Ascending aorta (tissue), 2 donors: ENCODE results near the gene RASGRP2. TPM values are rescaled to one million over a fixed set of nuclear protein-coding genes. Genes with fewer than 3 reads are reported as not detected.

Source experiments
- DNase-seq, 2 donors: peaks; one replicate each; pipeline ENCODE4 v3.0.0-alpha.2; 2019; ENCODE audit warnings: low spot score in 2 of 2
- H3K27ac ChIP-seq, 2 donors: fragments of 200-600 bp; sonication (generic); one replicate each; pipeline ENCODE4 v1.5.1; 2016 to 2017; ENCODE audit warnings: mild to moderate bottlenecking in 1 of 2
- H3K27me3 ChIP-seq: fragments of 200-600 bp; sonication (generic); one replicate; pipeline ENCODE4 v1.5.1; 2017
- H3K36me3 ChIP-seq, 2 donors: fragments of 200-600 bp; sonication (generic); one replicate each; pipeline ENCODE4 v1.5.1; 2016
- H3K4me1 ChIP-seq, 2 donors: fragments of 200-600 bp; sonication (generic); one replicate each; pipeline ENCODE4 v1.5.1; 2016 to 2017; ENCODE audit warnings: mild to moderate bottlenecking in 1 of 2
- H3K4me3 ChIP-seq, 2 donors: fragments of 200-600 bp; sonication (generic); one replicate each; pipeline ENCODE4 v1.5.1; 2016 to 2017; ENCODE audit warnings: mild to moderate bottlenecking in 1 of 2
- H3K9me3 ChIP-seq, 2 donors: fragments of 200-600 bp; sonication (generic); one replicate each; pipeline ENCODE4 v1.5.1; 2016
- CTCF ChIP-seq, 3 experiments: fragments of 200-600 bp in 2 of 3; fragments of 450-650 bp in 1 of 3; sonication (generic) in 2 of 3; IDR thresholded peaks; one replicate each; pipeline ENCODE4 v1.5.1; 2016 to 2019; ENCODE audit warnings: antibody characterized with exemption in 3 of 3, mild to moderate bottlenecking in 1 of 3, moderate library complexity in 1 of 3
- intact Hi-C: fragments of 100-400 bp; cut with DNase I; formaldehyde crosslinking; loops from one replicate; pipeline ENCODE4 v1.15.1; 2023
- total RNA-seq: library from RNA; depleted of rRNA; stranded (reverse); fragments of >200 nt; gene quantifications from one replicate; pipeline ENCODE4 v1.1.0, GENCODE V29; 2016

RASGRP2 gene
- total RNA-seq, 1 donor from 2014 or later, result 44.2 TPM

- no peak for DNase-seq
- no peaks in the 10 kb centered on the region for H3K27me3 ChIP-seq
- no peak overlapping the region for H3K4me3 ChIP-seq
- H3K36me3 ChIP-seq, result peaks cover 24 to 31% of the 10 kb centered on the region in 2 donors
- intact Hi-C loops, result no loop called here
- peaks cover 4 to 11% of the 10 kb centered on the region in 2 donors for H3K4me1 ChIP-seq
- TF ChIP-seq CTCF (IDR thresholded peaks at IDR 0.05), result no peak
- no peak overlapping the region for H3K27ac ChIP-seq
- no peaks in the 10 kb centered on the region for H3K9me3 ChIP-seq
Observed at GRCh38 chr11:64739871-64740270, 4.1 kb downstream of the RASGRP2 start.

GRCh38 chr11:64736654-64737053 is 7.3 kb downstream of the RASGRP2 start:
- TF ChIP-seq CTCF (IDR thresholded peaks at IDR 0.05), result no peak
- Histone ChIP-seq H3K4me1 (no peaks in the 10 kb centered on the region), H3K27ac (no peak overlapping the region), H3K9me3 (no peaks in the 10 kb centered on the region), H3K4me3 (no peak overlapping the region), H3K27me3 (no peaks in the 10 kb centered on the region), H3K36me3 (peaks cover 41 to 50% of the 10 kb centered on the region in 2 donors)
- no peak for DNase-seq
- intact Hi-C loops, result no loop called here

GRCh38 chr11:64735725-64736259 is 8.2 kb downstream of the RASGRP2 start:
- no peaks in the 10 kb centered on the region for H3K4me1 ChIP-seq
- TF ChIP-seq CTCF (IDR thresholded peaks at IDR 0.05), result no peak
- no peaks in the 10 kb centered on the region for H3K9me3 ChIP-seq
- peaks cover 41 to 58% of the 10 kb centered on the region in 2 donors for H3K36me3 ChIP-seq
- intact Hi-C loops, result no loop called here
- H3K27ac ChIP-seq, result no peak overlapping the region
- H3K27me3 ChIP-seq, result no peaks in the 10 kb centered on the region
- H3K4me3 ChIP-seq, result no peak overlapping the region
- no peak for DNase-seq

GRCh38 chr11:64734811-64735724 is 8.9 kb downstream of the RASGRP2 start:
- no peak overlapping the region for H3K27ac ChIP-seq
- intact Hi-C loops, result no loop called here
- no peak for DNase-seq
- peaks cover 41 to 65% of the 10 kb centered on the region in 2 donors for H3K36me3 ChIP-seq
- no peaks in the 10 kb centered on the region for H3K9me3 ChIP-seq
- no peaks in the 10 kb centered on the region for H3K27me3 ChIP-seq
- no peaks in the 10 kb centered on the region for H3K4me1 ChIP-seq
- TF ChIP-seq CTCF (IDR thresholded peaks at IDR 0.05), result no peak
- no peak overlapping the region for H3K4me3 ChIP-seq

GRCh38 chr11:64731601-64732000 is 12.3 kb downstream of the RASGRP2 start:
- intact Hi-C loops, result no loop called here
- Histone ChIP-seq H3K9me3 (no peaks in the 10 kb centered on the region), H3K4me1 (no peaks in the 10 kb centered on the region), H3K27me3 (no peaks in the 10 kb centered on the region), H3K27ac (no peak overlapping the region), H3K4me3 (no peak overlapping the region), H3K36me3 (peaks cover 37 to 65% of the 10 kb centered on the region in 2 donors)
- TF ChIP-seq CTCF (IDR thresholded peaks at IDR 0.05), result no peak
- DNase-seq, result no peak
